ENCODE data around the gene DEFB127. TPM values are rescaled to one million over a fixed set of nuclear protein-coding genes. Genes with fewer than 3 reads are reported as not detected.

The DEFB127 gene
- total and polyA plus RNA-seq, 10 of the 15 experiments (the other 5 are each of a cell fraction or from before 2014, with no cell fraction given) = not detected

DNA sequence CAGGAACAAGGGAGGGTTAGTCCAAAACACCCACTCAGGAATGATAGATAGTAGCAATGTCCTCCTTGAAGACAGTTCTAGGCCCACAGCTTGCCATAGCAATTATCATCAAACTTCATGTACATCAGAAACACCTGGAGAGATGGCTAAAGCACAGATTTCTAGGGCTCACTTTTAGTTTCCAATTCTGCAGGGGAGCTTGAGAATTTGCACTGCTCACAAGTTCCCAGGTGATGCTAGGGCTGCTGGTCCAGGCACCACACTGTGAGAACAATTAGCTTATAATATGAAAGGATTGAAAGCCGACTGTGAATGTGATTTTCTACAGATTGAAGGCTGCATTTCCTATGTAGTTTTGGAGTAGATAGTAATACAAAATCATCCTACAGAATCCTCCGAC is 11.4 kb upstream of the DEFB127 start:
- no peak overlapping the region for H3K4me2 ChIP-seq (ENCODE audit: control insufficient read depth, insufficient read depth)
- no peak overlapping the region for H3K27ac ChIP-seq (ENCODE audit: control insufficient read depth, insufficient read depth)
- no peak for DNase-seq (ENCODE audit: low read depth, low spot score)
- RAD21 ChIA-PET (ENCODE audit: unreplicated experiment) = no interaction called here
- CTCF ChIA-PET = no interaction called here
- WGBS (ENCODE audit: insufficient coverage, insufficient replicate concordance, low lambda C conversion rate, missing lambda C conversion rate) = 21% methylated on average over 2 of the region's 2 CpGs
- H3K9me3 ChIP-seq (replicated peaks; ENCODE audit: control insufficient read depth, insufficient read depth, low read length) = no peaks in the 10 kb centered on the region
- no peaks in the 10 kb centered on the region for H3K4me1 ChIP-seq (ENCODE audit: control insufficient read depth, insufficient read depth, low read length)
- FAIRE-seq = no peak
- no peaks in the 10 kb centered on the region for H3K79me2 ChIP-seq (ENCODE audit: control insufficient read depth, insufficient read depth, low read length)
- no peaks in the 10 kb centered on the region; a peak in 2 of 4 replicates for H3K27me3 ChIP-seq (replicated peaks in 1 of 2; ENCODE audit: control insufficient read depth in 2 of 2, insufficient read depth in 2 of 2, low read length in 1 of 2)
- POLR2A ChIA-PET = no interaction called here
- H3K36me3 ChIP-seq (ENCODE audit: control insufficient read depth in 2 of 2, insufficient read depth in 2 of 2, low read length in 1 of 2) = no peaks in the 10 kb centered on the region
- no peak overlapping the region for H3K9ac ChIP-seq (ENCODE audit: control insufficient read depth, insufficient read depth, low read length)
- no peak for TF ChIP-seq ZNF207 (IDR thresholded peaks at IDR 0.05; ENCODE audit: borderline replicate concordance)
- no peak for TF ChIP-seq POLR2AphosphoS5 (IDR thresholded peaks at IDR 0.05; ENCODE audit: low read length)
- TF ChIP-seq EP300 (IDR thresholded peaks at IDR 0.05; ENCODE audit: borderline replicate concordance in 1 of 2, control insufficient read depth in 1 of 2, low read depth in 2 of 2, low read length in 2 of 2) = no peak
- TF ChIP-seq E2F8 (IDR thresholded peaks at IDR 0.05; ENCODE audit: low read depth, partially characterized antibody) = no peak
- TF ChIP-seq, protein P1, sequence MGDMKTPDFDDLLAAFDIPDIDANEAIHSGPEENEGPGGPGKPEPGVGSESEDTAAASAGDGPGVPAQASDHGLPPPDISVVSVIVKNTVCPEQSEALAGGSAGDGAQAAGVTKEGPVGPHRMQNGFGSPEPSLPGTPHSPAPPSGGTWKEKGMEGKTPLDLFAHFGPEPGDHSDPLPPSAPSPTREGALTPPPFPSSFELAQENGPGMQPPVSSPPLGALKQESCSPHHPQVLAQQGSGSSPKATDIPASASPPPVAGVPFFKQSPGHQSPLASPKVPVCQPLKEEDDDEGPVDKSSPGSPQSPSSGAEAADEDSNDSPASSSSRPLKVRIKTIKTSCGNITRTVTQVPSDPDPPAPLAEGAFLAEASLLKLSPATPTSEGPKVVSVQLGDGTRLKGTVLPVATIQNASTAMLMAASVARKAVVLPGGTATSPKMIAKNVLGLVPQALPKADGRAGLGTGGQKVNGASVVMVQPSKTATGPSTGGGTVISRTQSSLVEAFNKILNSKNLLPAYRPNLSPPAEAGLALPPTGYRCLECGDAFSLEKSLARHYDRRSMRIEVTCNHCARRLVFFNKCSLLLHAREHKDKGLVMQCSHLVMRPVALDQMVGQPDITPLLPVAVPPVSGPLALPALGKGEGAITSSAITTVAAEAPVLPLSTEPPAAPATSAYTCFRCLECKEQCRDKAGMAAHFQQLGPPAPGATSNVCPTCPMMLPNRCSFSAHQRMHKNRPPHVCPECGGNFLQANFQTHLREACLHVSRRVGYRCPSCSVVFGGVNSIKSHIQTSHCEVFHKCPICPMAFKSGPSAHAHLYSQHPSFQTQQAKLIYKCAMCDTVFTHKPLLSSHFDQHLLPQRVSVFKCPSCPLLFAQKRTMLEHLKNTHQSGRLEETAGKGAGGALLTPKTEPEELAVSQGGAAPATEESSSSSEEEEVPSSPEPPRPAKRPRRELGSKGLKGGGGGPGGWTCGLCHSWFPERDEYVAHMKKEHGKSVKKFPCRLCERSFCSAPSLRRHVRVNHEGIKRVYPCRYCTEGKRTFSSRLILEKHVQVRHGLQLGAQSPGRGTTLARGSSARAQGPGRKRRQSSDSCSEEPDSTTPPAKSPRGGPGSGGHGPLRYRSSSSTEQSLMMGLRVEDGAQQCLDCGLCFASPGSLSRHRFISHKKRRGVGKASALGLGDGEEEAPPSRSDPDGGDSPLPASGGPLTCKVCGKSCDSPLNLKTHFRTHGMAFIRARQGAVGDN (IDR thresholded peaks at IDR 0.05) = no peak
- TF ChIP-seq CBFB (IDR thresholded peaks at IDR 0.05; ENCODE audit: low read depth) = no peak
- no peak for TF ChIP-seq NR2C1 (IDR thresholded peaks at IDR 0.05)
- no peak for TF ChIP-seq NBN (IDR thresholded peaks at IDR 0.05)
- TF ChIP-seq KLF5 (IDR thresholded peaks at IDR 0.05; ENCODE audit: partially characterized antibody) = no peak
- no peak for TF ChIP-seq WRNIP1 (IDR thresholded peaks at IDR 0.05; ENCODE audit: borderline replicate concordance, low read depth, low read length)
- no peaks in the 10 kb centered on the region for H4K20me1 ChIP-seq (ENCODE audit: control insufficient read depth, insufficient read depth)
- in situ Hi-C loops (cut with MboI) = no loop called here
- H2AFZ ChIP-seq (ENCODE audit: control insufficient read depth, low read depth, low read length) = no peak overlapping the region
- no peak for ATAC-seq
- no TSS peak for BruUV-seq (replicated peaks)
- intact Hi-C loops (cut with micrococcal nuclease; ENCODE audit: unreplicated experiment) = no loop called here
- H3K4me3 ChIP-seq = no peak overlapping the region
- SMC1A ChIA-PET (ENCODE audit: uncharacterized antibody, unreplicated experiment) = no interaction called here
